ENCODE measurements around the gene RHD. TPM values are rescaled to one million over a fixed set of nuclear protein-coding genes. Genes with fewer than 3 reads are reported as not detected.

The RHD gene
- total and polyA plus RNA-seq, 4 donors = 0.31 to 85.4 TPM; not detected in 2

DNA sequence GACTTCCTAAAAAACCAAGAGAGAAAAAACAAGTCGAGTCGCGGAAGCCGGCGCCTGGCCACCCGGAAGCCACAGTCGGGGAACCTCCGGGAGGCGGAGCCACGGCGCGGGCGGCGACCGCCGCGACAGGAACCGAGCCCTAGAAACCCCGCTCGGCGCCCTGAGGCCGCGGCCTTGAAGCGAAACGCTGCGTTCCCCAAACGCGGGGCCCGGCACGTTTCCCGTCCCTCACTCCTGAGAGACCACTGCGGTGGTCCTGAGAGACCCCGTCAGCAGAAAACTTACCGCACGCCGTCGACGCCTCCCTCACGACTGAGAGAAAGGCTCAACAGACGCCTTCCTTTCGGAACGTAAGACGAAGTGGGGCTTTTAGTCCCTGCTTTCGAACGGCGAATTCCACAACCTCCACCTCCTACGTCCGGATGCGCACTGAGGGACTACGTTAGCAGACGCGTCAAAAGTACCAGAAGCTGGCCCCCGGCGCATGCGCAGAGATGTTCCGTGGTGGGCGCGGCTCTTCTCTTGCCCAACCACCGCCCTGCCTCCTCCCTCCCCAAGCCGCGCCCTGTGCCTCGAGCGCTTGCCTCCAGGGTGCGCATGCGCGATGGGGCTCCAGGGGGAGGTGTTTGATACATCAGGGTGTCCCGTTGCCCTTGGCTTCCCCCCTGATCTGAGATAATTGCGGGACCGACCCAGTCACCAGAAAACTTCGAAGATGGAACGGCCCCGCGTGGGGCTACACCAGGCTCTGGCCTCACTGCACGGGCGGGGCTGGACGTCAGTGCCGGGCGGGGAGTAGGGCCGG lies 25.1 kb upstream of the RHD start, which contains the start of gene RSRP1:
Gene RSRP1, minus strand, starts transcription at position 431 of the 805 bp plus-strand sequence. CDS start 491 bp downstream, outside the sequence.
- H3K4me1 ChIP-seq (ENCODE audit: control insufficient read depth in 4 of 4, insufficient read depth in 4 of 4, low read length in 3 of 4) = peaks cover 1 to 28% (median 16%) of the 10 kb centered on the region in 4 donors
- H3K9me3 ChIP-seq (ENCODE audit: control insufficient read depth in 4 of 4, low read length in 3 of 4) = no peaks in the 10 kb centered on the region
- peak within 1 kb of the TSS; percentile 66 to 100 (median 99) for H3K4me3 ChIP-seq (ENCODE audit: low read depth in 1 of 3, low read length in 3 of 3)
- TF ChIP-seq, protein P1, sequence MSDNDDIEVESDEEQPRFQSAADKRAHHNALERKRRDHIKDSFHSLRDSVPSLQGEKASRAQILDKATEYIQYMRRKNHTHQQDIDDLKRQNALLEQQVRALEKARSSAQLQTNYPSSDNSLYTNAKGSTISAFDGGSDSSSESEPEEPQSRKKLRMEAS (IDR thresholded peaks at IDR 0.05) = no peak
- TF ChIP-seq YY1 (IDR thresholded peaks at IDR 0.05) (no peak), FOXA2 (IDR thresholded peaks at IDR 0.05) (no peak), FOXA1 (IDR thresholded peaks at IDR 0.05) (no peak), NR2F2 (IDR thresholded peaks at IDR 0.05) (no peak), TAF1 (conservative IDR thresholded peaks at IDR 0.05) (peak; percentile 99), HNF4A (conservative IDR thresholded peaks at IDR 0.05) (peak in 1 of 2 donors; percentile 5), JUND (IDR thresholded peaks at IDR 0.05) (no peak), GABPA (IDR thresholded peaks at IDR 0.05 in 1 of 2, conservative IDR thresholded peaks at IDR 0.05 in 1 of 2) (peak in 1 of 2 donors; percentile 64), REST (IDR thresholded peaks at IDR 0.05) (peak; percentile 96), RXRA (IDR thresholded peaks at IDR 0.05) (peak in 1 of 2 donors; percentile 15), SP1 (IDR thresholded peaks at IDR 0.05) (peak; percentile 74), EGR1 (IDR thresholded peaks at IDR 0.05; ENCODE audit: low read depth in 2 of 2) (no peak), HNF4G (IDR thresholded peaks at IDR 0.05) (no peak), RAD21 (IDR thresholded peaks at IDR 0.05) (no peak)
- TF ChIP-seq, protein P2, sequence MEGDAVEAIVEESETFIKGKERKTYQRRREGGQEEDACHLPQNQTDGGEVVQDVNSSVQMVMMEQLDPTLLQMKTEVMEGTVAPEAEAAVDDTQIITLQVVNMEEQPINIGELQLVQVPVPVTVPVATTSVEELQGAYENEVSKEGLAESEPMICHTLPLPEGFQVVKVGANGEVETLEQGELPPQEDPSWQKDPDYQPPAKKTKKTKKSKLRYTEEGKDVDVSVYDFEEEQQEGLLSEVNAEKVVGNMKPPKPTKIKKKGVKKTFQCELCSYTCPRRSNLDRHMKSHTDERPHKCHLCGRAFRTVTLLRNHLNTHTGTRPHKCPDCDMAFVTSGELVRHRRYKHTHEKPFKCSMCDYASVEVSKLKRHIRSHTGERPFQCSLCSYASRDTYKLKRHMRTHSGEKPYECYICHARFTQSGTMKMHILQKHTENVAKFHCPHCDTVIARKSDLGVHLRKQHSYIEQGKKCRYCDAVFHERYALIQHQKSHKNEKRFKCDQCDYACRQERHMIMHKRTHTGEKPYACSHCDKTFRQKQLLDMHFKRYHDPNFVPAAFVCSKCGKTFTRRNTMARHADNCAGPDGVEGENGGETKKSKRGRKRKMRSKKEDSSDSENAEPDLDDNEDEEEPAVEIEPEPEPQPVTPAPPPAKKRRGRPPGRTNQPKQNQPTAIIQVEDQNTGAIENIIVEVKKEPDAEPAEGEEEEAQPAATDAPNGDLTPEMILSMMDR (IDR thresholded peaks at IDR 0.05; ENCODE audit: low read depth, low read length, missing input control) = no peak
- TF ChIP-seq, protein P3, sequence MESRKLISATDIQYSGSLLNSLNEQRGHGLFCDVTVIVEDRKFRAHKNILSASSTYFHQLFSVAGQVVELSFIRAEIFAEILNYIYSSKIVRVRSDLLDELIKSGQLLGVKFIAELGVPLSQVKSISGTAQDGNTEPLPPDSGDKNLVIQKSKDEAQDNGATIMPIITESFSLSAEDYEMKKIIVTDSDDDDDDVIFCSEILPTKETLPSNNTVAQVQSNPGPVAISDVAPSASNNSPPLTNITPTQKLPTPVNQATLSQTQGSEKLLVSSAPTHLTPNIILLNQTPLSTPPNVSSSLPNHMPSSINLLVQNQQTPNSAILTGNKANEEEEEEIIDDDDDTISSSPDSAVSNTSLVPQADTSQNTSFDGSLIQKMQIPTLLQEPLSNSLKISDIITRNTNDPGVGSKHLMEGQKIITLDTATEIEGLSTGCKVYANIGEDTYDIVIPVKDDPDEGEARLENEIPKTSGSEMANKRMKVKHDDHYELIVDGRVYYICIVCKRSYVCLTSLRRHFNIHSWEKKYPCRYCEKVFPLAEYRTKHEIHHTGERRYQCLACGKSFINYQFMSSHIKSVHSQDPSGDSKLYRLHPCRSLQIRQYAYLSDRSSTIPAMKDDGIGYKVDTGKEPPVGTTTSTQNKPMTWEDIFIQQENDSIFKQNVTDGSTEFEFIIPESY (IDR thresholded peaks at IDR 0.05) = no peak
- TF ChIP-seq, protein P4, sequence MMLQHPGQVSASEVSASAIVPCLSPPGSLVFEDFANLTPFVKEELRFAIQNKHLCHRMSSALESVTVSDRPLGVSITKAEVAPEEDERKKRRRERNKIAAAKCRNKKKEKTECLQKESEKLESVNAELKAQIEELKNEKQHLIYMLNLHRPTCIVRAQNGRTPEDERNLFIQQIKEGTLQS (IDR thresholded peaks at IDR 0.05) = no peak
- peak; percentile 99 for DNase-seq (ENCODE audit: low spot score)
- H3K9ac ChIP-seq (ENCODE audit: low read depth in 1 of 2, low read length in 2 of 2) = peak within 1 kb of the TSS; percentile 82 to 96
- H3K36me3 ChIP-seq (ENCODE audit: control insufficient read depth in 4 of 4, insufficient read depth in 3 of 4, low read depth in 1 of 4, low read length in 3 of 4) = peaks cover 13 to 30% (median 26%) of the 10 kb centered on the region in 4 donors
- H3K27ac ChIP-seq (ENCODE audit: low read depth in 1 of 2, low read length in 2 of 2) = peak within 1 kb of the TSS; percentile 96 to 98
- under 1% methylated on average over 79 of the region's 79 CpGs for WGBS
- no peaks in the 10 kb centered on the region for H3K27me3 ChIP-seq (ENCODE audit: control insufficient read depth in 4 of 4, insufficient read depth in 4 of 4, low read length in 3 of 4)
